GM18502 (cell line): ENCODE data around the gene C1orf210.

Experiments used
- ATAC-seq: cut with Tn5 transposase; IDR thresholded peaks from one replicate; pipeline ENCODE4 v1.9.1; 2021; ENCODE audit warnings: mild to moderate bottlenecking; ENCODE audit not compliant: unreplicated experiment, poor library complexity

C1orf210 gene

DNA sequence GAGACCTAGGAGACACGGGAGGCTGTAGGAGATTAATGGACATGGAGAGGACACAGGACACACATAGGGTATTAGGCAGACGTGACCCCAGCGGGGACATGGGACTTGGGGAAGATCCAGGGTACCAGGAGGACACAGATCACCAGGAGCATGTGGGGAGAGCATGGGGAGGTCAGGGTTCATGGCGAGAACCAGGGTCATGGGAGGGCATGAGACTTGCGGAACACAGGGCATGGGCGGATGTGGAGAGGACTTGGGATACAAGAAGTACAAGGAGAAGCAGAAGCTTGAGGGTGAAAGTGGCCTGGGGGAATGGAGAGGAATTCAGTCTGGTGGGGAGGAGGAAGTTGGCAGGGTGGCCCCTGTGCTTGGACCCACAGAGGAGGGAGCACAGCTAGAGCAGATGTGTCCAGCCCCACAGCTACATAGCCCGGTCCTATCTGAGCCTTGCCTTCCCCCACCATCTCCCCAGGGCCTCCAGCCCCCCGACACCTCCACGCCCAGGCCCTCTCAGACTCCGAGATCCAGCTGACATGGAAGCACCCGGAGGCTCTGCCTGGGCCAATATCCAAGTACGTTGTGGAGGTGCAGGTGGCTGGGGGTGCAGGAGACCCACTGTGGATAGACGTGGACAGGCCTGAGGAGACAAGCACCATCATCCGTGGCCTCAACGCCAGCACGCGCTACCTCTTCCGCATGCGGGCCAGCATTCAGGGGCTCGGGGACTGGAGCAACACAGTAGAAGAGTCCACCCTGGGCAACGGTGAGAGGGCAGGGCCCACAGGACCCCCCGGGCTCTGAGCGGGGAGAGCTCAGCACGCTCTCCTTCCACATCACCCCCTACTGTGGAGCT, 27.5 kb upstream of the C1orf210 start:
- ATAC-seq = no peak

DNA sequence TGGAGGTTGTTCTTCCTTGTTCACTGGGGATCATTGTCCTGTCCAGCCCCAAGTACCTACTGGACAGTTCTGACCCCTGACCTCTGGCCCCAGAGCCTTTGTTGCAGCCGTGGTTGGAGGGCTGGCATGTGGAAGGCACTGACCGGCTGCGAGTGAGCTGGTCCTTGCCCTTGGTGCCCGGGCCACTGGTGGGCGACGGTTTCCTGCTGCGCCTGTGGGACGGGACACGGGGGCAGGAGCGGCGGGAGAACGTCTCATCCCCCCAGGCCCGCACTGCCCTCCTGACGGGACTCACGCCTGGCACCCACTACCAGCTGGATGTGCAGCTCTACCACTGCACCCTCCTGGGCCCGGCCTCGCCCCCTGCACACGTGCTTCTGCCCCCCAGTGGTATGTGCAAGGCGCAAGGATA, 26.8 kb upstream of the C1orf210 start:
- no peak for ATAC-seq

DNA sequence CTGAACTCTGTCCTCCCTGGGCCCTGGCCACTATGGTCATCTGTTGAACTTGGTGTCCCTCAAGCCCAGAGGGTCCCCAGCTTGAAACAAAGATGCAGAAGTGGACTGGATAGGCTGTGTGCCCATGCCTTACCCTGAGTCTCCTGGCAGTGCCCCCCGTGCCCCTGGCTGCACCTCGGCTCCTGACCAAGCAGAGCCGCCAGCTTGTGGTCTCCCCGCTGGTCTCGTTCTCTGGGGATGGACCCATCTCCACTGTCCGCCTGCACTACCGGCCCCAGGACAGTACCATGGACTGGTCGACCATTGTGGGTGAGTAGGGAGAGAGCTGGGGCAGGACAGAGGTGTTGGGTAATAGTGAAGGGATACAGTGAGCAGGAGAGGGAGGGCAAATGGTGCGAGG, 26.1 kb upstream of the C1orf210 start:
- ATAC-seq = no peak

DNA sequence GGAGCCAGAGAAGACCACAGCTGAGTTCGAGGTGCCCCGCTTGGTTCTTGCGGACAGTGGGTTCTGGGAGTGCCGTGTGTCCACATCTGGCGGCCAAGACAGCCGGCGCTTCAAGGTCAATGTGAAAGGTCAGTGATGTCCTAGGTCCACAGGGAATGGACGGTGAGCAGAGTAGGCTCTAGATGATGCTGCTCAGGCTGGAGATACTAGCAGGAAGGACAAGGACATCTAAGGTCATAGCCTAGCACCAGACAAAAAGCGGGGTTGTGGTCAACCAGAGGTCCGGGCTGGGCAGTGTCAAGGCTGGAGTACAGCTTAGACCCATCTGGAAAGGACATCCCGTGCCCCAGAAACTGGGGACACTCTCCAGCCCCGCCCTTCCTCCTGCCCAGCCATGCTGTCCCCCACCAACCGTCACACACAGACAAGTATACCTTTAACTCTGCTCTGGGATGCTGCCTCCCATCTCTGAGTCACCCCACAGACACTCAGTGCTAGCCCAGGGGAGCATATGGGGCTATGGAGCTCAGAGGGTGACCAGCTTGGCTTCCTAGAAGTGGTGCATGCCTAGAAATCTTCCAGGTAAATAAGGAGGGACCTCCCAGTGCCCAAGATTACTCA, 24.1 kb upstream of the C1orf210 start:
- no peak for ATAC-seq

- ATAC-seq = no peak
Measured at GRCh38 chr1:43308635-43309404, 23.4 kb upstream of the C1orf210 start.

GRCh38 chr1:43307458-43308158, 22.2 kb upstream of the C1orf210 start:
- no peak for ATAC-seq

DNA sequence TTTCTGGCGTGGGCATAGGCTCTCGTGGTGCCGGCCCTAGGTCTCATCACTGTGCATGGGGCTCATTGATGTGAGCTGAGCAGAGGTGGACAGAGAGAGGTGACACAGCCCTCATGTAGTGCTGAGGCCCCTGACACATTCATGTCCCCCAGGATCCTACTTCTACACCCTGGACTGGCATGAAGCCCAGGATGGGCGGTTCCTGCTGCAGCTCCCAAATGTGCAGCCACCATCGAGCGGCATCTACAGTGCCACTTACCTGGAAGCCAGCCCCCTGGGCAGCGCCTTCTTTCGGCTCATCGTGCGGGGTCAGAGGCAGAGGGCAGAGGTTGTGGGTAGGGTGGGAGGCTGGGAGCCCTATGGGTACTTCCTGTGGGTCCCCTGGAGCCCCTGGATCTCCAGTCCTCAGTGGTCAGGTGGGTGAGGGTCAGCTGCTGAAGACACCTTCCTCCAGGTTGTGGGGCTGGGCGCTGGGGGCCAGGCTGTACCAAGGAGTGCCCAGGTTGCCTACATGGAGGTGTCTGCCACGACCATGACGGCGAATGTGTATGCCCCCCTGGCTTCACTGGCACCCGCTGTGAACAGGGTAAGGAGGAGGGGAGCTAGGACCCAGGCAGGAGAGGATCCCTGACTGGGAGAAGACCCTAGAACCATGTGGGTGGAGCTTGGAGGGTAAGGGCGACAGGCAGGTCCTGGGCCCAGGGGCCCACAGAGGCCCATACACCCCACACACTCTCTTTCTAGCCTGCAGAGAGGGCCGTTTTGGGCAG, 21.5 kb upstream of the C1orf210 start:
- ATAC-seq = no peak

- ATAC-seq = no peak
Measured at GRCh38 chr1:43305926-43306687, 20.7 kb upstream of the C1orf210 start.

- ATAC-seq = no peak
Measured at GRCh38 chr1:43305461-43305860, 20.1 kb upstream of the C1orf210 start.

GRCh38 chr1:43304771-43305300, 19.5 kb upstream of the C1orf210 start:
- no peak for ATAC-seq

GRCh38 chr1:43304314-43304681, 18.9 kb upstream of the C1orf210 start:
- no peak for ATAC-seq

- no peak for ATAC-seq
Measured at GRCh38 chr1:43303471-43304313, 18.3 kb upstream of the C1orf210 start.

DNA sequence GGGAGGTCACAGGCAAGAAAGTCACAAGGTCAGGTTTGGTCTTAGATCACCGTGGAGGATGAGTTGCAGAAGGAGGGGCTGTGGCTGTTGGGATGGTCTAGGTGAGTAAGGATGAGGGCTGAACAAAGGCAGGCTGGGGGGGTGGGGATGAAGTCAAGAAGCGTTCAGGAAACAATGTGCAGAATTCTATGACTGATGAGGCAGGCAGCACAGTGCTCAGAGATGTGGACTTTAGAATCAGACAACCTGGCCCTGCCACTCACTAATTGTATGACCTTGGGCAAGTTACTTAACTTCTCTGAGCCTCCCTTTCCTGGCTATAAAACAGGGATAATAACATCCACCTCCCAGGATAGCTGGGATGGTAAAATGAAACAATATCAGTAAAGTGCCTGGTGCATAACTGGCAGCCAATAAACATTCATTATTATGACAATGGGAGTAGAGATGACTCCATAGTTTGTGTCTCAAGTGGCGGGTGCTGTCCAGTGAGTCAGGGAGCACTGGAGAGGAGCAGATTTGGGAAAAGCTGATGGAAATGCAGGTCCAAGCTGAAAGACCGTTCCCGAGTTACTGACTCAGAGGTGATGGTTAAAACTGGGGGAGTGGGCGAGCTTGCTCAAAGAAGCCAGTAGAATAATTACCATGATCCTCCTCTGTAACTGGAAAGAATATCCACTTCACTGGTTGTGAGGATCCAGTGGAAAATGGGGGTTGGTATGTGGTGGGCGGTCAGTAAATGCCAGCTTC, 17.5 kb upstream of the C1orf210 start:
- ATAC-seq = no peak

GRCh38 chr1:43302201-43302600, 16.8 kb upstream of the C1orf210 start:
- no peak for ATAC-seq

- no peak for ATAC-seq
Measured at GRCh38 chr1:43300378-43301094, 15.2 kb upstream of the C1orf210 start, which contains the start of gene TIE1. Gene TIE1, plus strand, starts transcription at chr1:43300982. Its CDS starts 90 bp downstream, at chr1:43301072.

GRCh38 chr1:43299101-43299500, 13.7 kb upstream of the C1orf210 start:
- no peak for ATAC-seq

DNA sequence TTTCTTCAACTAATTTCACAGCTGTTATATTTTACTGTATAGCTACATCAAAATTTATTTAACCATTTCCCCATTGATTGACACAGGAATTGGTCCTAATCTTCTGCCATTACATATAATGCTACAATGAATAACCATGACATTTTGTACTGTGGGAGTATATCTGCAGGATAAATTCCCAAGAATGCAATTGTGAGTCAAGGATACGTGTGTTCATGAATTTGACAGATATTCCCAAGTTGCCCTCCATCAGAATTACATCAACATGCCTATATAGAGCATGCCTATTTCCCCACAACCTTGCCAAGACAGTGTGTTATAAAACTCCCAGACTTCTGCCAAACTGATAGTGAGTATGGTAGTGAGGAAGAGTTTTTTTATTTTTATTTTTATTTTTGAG, 12.7 kb upstream of the C1orf210 start:
- ATAC-seq = no peak
